Trophoblast cell (in vitro differentiated cells and primary cell): ENCODE data around the gene FOXP2.

Experiments used
- DNase-seq, 2 donors: peaks; one replicate each; pipeline ENCODE4 v3.0.0-alpha.2; 2016
- H2AFZ ChIP-seq: 2 replicates; pipeline ENCODE4 v1.6.1; 2013; ENCODE audit warnings: low read length, moderate library complexity, mild to moderate bottlenecking; ENCODE audit not compliant: insufficient read depth, poor library complexity
- H2AK5ac ChIP-seq: 2 replicates; pipeline ENCODE4 v1.6.1; 2013; ENCODE audit warnings: mild to moderate bottlenecking, low read length
- H2BK120ac ChIP-seq: 2 replicates; pipeline ENCODE4 v1.6.1; 2013; ENCODE audit warnings: low read length, mild to moderate bottlenecking, moderate library complexity; ENCODE audit not compliant: insufficient read depth, poor library complexity
- H2BK12ac ChIP-seq: 2 replicates; pipeline ENCODE4 v1.6.1; 2013; ENCODE audit warnings: mild to moderate bottlenecking, low read length, moderate library complexity
- H2BK5ac ChIP-seq: 2 replicates; pipeline ENCODE4 v1.6.1; 2013; ENCODE audit warnings: low read length, low read depth, moderate library complexity, mild to moderate bottlenecking; ENCODE audit not compliant: poor library complexity
- H3K14ac ChIP-seq: 2 replicates; pipeline ENCODE4 v1.6.1; 2013; ENCODE audit warnings: mild to moderate bottlenecking, low read length
- H3K18ac ChIP-seq: 2 replicates; pipeline ENCODE4 v1.6.1; 2013; ENCODE audit warnings: mild to moderate bottlenecking, low read length
- H3K23ac ChIP-seq: 2 replicates; pipeline ENCODE4 v1.6.1; 2013; ENCODE audit warnings: low read length
- H3K27ac ChIP-seq: 2 replicates; pipeline ENCODE4 v1.5.1; 2013; ENCODE audit warnings: low read depth, mild to moderate bottlenecking, inconsistent platforms, low read length, moderate library complexity
- H3K27me3 ChIP-seq: 2 replicates; pipeline ENCODE4 v1.6.1; 2013; ENCODE audit warnings: inconsistent platforms, mild to moderate bottlenecking, low read length, moderate library complexity; ENCODE audit not compliant: insufficient read depth
- H3K36me3 ChIP-seq, 2 experiments: 1 replicate in 1 of 2; 2 replicates in 1 of 2; pipeline ENCODE4 v1.6.1; 2013; ENCODE audit warnings: low read length in 2 of 2, mild to moderate bottlenecking in 2 of 2, moderate library complexity in 1 of 2; ENCODE audit not compliant: insufficient read depth in 2 of 2, control insufficient read depth in 1 of 2
- H3K4ac ChIP-seq: 2 replicates; pipeline ENCODE4 v1.6.1; 2013; ENCODE audit warnings: low read depth, mild to moderate bottlenecking, low read length, moderate library complexity
- H3K4me1 ChIP-seq, 2 experiments: 1 replicate in 1 of 2; 2 replicates in 1 of 2; pipeline ENCODE4 v1.6.1; 2013; ENCODE audit warnings: low read length in 2 of 2, mild to moderate bottlenecking in 2 of 2, moderate library complexity in 1 of 2; ENCODE audit not compliant: insufficient read depth in 2 of 2, control insufficient read depth in 1 of 2
- H3K4me2 ChIP-seq: 2 replicates; pipeline ENCODE4 v1.6.1; 2013; ENCODE audit warnings: inconsistent platforms, mild to moderate bottlenecking, low read length, moderate library complexity
- H3K4me3 ChIP-seq: 2 replicates; pipeline ENCODE4 v1.5.1; 2013; ENCODE audit warnings: mild to moderate bottlenecking, low read depth, low read length, inconsistent platforms
- H3K79me1 ChIP-seq: one replicate; pipeline ENCODE4 v1.6.1; 2013; ENCODE audit warnings: low read length
- H3K79me2 ChIP-seq: 2 replicates; pipeline ENCODE4 v1.6.1; 2013; ENCODE audit warnings: low read length, mild to moderate bottlenecking; ENCODE audit not compliant: control insufficient read depth, insufficient read depth, poor library complexity
- H3K9ac ChIP-seq: 2 replicates; pipeline ENCODE4 v1.6.1; 2013; ENCODE audit warnings: mild to moderate bottlenecking, low read length
- H3K9me3 ChIP-seq: 2 replicates; pipeline ENCODE4 v1.6.1; 2013; ENCODE audit warnings: low read depth, mild to moderate bottlenecking, control low read depth, inconsistent platforms, low read length; ENCODE audit not compliant: insufficient read depth
- H4K12ac ChIP-seq: 2 replicates; pipeline ENCODE4 v1.6.1; 2013; ENCODE audit warnings: low read depth, mild to moderate bottlenecking, low read length, moderate library complexity
- H4K8ac ChIP-seq: 2 replicates; pipeline ENCODE4 v1.6.1; 2013; ENCODE audit warnings: low read depth, mild to moderate bottlenecking, low read length, moderate library complexity
- H4K91ac ChIP-seq: one replicate; pipeline ENCODE4 v1.6.1; 2013; ENCODE audit warnings: low read depth, mild to moderate bottlenecking, low read length, moderate library complexity
- WGBS: extraction: QIAGEN DNeasy Blood & Tissue Kit; methylation state at CpG from one replicate; pipeline ENCODE4 v1.1.7; 2013; ENCODE audit warnings: missing lambda C conversion rate; ENCODE audit not compliant: insufficient read length, insufficient coverage; ENCODE audit errors: extremely low coverage; 5-methylcytosine and 5-hydroxymethylcytosine counted together

FOXP2 gene

DNA sequence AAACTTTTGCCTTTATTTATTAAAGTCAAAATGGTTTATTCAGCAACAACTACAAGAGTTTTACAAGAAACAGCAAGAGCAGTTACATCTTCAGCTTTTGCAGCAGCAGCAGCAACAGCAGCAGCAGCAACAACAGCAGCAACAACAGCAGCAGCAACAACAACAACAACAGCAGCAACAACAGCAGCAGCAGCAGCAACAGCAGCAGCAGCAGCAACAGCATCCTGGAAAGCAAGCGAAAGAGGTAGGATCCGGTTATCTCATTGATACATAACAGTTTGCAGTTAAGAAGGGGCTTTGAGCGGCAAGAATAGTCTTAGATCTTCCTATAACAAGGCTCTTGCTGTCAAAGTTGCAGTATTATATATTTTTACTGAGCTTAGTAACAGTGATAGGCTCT, 215.1 kb downstream of the FOXP2 start:
- H2AK5ac ChIP-seq = no peak overlapping the region
- no peak overlapping the region for H3K4me2 ChIP-seq
- no peak overlapping the region for H4K8ac ChIP-seq
- no peak overlapping the region for H4K12ac ChIP-seq
- no peak overlapping the region for H2AFZ ChIP-seq
- H3K4me1 ChIP-seq = no peaks in the 10 kb centered on the region
- H3K9me3 ChIP-seq = peaks cover 2% of the 10 kb centered on the region
- H3K14ac ChIP-seq = no peak overlapping the region
- no peak overlapping the region for H2BK5ac ChIP-seq
- no peaks in the 10 kb centered on the region for H3K79me2 ChIP-seq
- no peak overlapping the region for H2BK12ac ChIP-seq
- no peaks in the 10 kb centered on the region for H3K79me1 ChIP-seq
- no peak overlapping the region for H4K91ac ChIP-seq
- no peak overlapping the region for H3K4me3 ChIP-seq
- no peak overlapping the region for H3K27ac ChIP-seq
- no peaks in the 10 kb centered on the region for H3K27me3 ChIP-seq
- H3K9ac ChIP-seq = no peak overlapping the region
- H3K23ac ChIP-seq = no peak overlapping the region
- H3K4ac ChIP-seq = no peak overlapping the region
- H2BK120ac ChIP-seq = no peak overlapping the region
- WGBS = no CpG with 5 or more reads among the region's 3 CpGs
- DNase-seq = no peak
- H3K36me3 ChIP-seq = no peaks in the 10 kb centered on the region
- no peak overlapping the region for H3K18ac ChIP-seq

DNA sequence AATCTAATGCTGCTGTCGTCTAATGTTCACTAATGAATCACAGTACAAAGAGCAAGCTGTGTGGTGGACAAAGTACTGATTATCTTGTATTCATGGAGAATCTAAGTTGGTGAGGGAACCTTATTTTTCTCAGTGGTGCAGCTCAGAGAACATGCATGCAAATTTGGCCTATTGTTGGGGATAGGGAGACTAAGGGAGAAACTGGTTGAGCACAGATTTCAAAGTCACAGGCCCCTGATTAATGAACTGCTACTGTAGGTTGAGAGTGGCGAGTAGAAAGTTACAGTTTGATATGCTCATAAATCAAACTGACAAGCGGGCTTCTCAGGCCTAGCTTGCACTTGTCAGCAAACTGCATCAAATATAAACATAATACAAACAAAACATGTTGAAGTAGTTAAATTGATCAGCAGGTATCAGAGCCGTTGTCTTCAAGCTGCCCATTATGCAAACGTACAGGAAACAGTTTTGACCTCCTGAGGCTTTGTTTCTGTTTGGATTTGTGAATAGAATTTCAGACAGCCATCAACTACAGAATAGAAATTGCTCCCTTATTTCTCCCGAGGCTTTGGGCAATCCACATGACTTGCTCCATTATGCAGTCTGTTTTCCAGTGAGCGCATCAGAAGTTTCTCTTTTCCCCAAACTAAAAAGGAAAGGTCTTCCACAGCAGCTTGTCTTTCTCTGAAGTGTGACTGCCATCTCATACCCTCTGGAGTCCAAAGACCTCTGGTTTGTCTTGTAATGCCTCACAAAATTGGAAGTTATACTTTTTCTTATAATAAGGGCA, 215.8 kb downstream of the FOXP2 start:
- Histone ChIP-seq H3K4ac (no peak overlapping the region), H2AFZ (no peak overlapping the region), H3K36me3 (no peaks in the 10 kb centered on the region), H3K9ac (no peak overlapping the region), H3K79me1 (no peaks in the 10 kb centered on the region), H3K27me3 (no peaks in the 10 kb centered on the region), H4K91ac (no peak overlapping the region), H3K14ac (no peak overlapping the region), H2BK5ac (no peak overlapping the region), H3K4me3 (no peak overlapping the region), H3K18ac (no peak overlapping the region), H3K27ac (no peak overlapping the region), H3K23ac (no peak overlapping the region), H3K9me3 (peaks cover 2% of the 10 kb centered on the region), H2BK12ac (no peak overlapping the region), H2AK5ac (no peak overlapping the region), H2BK120ac (no peak overlapping the region), H3K4me2 (no peak overlapping the region), H3K4me1 (no peaks in the 10 kb centered on the region), H3K79me2 (no peaks in the 10 kb centered on the region), H4K8ac (no peak overlapping the region), H4K12ac (no peak overlapping the region)
- no CpG with 5 or more reads among the region's 7 CpGs for WGBS
- DNase-seq = no peak

DNA sequence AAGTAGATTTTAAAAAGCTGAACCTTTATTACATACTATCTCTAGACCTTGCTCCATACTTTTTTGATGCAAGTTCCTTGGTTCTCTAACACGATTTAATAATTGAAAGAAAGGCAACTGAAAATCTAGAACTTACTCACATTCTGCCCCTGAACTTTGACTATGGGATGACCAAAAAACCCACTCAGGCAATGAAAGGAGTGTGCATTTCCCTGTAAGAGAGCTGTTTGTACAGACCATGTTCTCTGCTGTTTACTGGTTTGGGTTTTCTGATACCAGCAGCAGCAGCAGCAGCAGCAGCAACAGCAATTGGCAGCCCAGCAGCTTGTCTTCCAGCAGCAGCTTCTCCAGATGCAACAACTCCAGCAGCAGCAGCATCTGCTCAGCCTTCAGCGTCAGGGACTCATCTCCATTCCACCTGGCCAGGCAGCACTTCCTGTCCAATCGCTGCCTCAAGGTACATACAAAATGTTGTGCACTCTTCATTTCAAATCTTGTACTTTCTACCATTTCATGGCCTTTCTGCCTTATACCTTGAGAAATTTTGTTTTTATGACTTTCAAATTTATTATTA, 216.7 kb downstream of the FOXP2 start:
- Histone ChIP-seq H4K91ac (no peak overlapping the region), H3K27me3 (no peaks in the 10 kb centered on the region), H3K36me3 (no peaks in the 10 kb centered on the region), H4K8ac (no peak overlapping the region), H2BK5ac (no peak overlapping the region), H2AK5ac (no peak overlapping the region), H3K79me2 (no peaks in the 10 kb centered on the region), H3K9me3 (peaks cover 2% of the 10 kb centered on the region), H3K4me1 (no peaks in the 10 kb centered on the region), H3K23ac (no peak overlapping the region), H2AFZ (no peak overlapping the region), H3K9ac (no peak overlapping the region), H3K4me2 (no peak overlapping the region), H3K4me3 (no peak overlapping the region), H3K27ac (no peak overlapping the region), H3K4ac (no peak overlapping the region), H3K14ac (no peak overlapping the region), H3K18ac (no peak overlapping the region), H4K12ac (no peak overlapping the region), H2BK120ac (no peak overlapping the region), H2BK12ac (no peak overlapping the region), H3K79me1 (no peaks in the 10 kb centered on the region)
- no peak for DNase-seq
- WGBS = no CpG with 5 or more reads among the region's 3 CpGs

DNA sequence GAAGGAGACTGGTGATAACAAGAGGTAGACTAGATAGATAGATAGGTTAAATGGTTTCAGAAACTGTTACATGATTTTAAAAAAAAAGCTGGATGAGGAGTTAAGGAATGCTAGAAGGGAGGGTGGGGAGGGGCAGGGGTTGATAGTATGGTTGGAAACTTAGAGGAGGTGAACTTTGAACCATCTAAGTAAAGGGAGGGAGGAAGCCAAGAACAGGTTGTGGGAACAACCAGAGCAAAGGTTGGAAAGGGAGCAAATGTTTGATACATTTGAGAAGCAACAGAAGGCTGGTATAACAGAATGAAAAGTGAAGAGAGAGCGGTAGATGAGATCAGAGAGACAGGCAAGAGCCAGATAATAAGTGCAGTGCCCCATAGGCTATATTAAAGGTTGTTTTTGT, 224.8 kb downstream of the FOXP2 start:
- Histone ChIP-seq H3K27ac (no peak overlapping the region), H3K79me2 (no peaks in the 10 kb centered on the region), H3K27me3 (no peaks in the 10 kb centered on the region), H4K8ac (no peak overlapping the region), H4K12ac (no peak overlapping the region), H3K4ac (no peak overlapping the region), H3K4me3 (no peak overlapping the region), H2AFZ (no peak overlapping the region), H3K79me1 (no peaks in the 10 kb centered on the region), H3K18ac (no peak overlapping the region), H4K91ac (no peak overlapping the region), H3K14ac (no peak overlapping the region), H2BK5ac (no peak overlapping the region), H3K36me3 (no peaks in the 10 kb centered on the region), H3K4me1 (no peaks in the 10 kb centered on the region), H3K23ac (no peak overlapping the region), H3K9me3 (no peaks in the 10 kb centered on the region), H3K9ac (no peak overlapping the region), H2BK120ac (no peak overlapping the region), H2BK12ac (no peak overlapping the region), H3K4me2 (no peak overlapping the region), H2AK5ac (no peak overlapping the region)
- WGBS = no CpG with 5 or more reads among the region's 1 CpG
- DNase-seq = no peak
